HEK293 (cell line): ENCODE measurements around the gene LRBA.

ENCODE experiments used
- BCL6B ChIP-seq: fragments of 450-650 bp; formaldehyde crosslinking; IDR thresholded peaks from 2 replicates; pipeline ENCODE4 v1.5.1; 2017; ENCODE audit warnings: missing biosample characterization, missing genetic modification characterization
- CTCF ChIP-seq: fragments of 450-650 bp; formaldehyde crosslinking; IDR thresholded peaks from 2 replicates; pipeline ENCODE4 v1.5.1; 2016; ENCODE audit warnings: missing biosample characterization, missing genetic modification characterization
- MYNN ChIP-seq: fragments of 450-650 bp; formaldehyde crosslinking; IDR thresholded peaks from 2 replicates; pipeline ENCODE4 v1.5.1; 2016; ENCODE audit warnings: missing biosample characterization, missing genetic modification characterization, borderline replicate concordance
- SP2 ChIP-seq: fragments of 450-650 bp; formaldehyde crosslinking; IDR thresholded peaks from 2 replicates; pipeline ENCODE4 v1.5.1; 2016; ENCODE audit warnings: missing biosample characterization, missing genetic modification characterization
- ZBTB21 ChIP-seq: fragments of 450-650 bp; formaldehyde crosslinking; IDR thresholded peaks from 2 replicates; pipeline ENCODE4 v1.5.1; 2017; ENCODE audit warnings: missing biosample characterization, missing genetic modification characterization
- ZNF18 ChIP-seq: fragments of 450-650 bp; formaldehyde crosslinking; IDR thresholded peaks from 2 replicates; pipeline ENCODE4 v1.5.1; 2016; ENCODE audit warnings: missing biosample characterization, missing genetic modification characterization
- ZNF473 ChIP-seq: fragments of 450-650 bp; formaldehyde crosslinking; IDR thresholded peaks from 2 replicates; pipeline ENCODE4 v1.5.1; 2017; ENCODE audit warnings: missing biosample characterization, missing genetic modification characterization
- ZNF544 ChIP-seq: fragments of 450-650 bp; formaldehyde crosslinking; IDR thresholded peaks from 2 replicates; pipeline ENCODE4 v1.5.0; 2017; ENCODE audit warnings: missing biosample characterization, missing genetic modification characterization

GRCh38 chr4:151031831-151032605, 16.9 kb upstream of the LRBA start:
- no peak for TF ChIP-seq MYNN (tag by site-specific recombination)
- no peak for TF ChIP-seq BCL6B (tag by site-specific recombination)
- no peak for TF ChIP-seq CTCF
- TF ChIP-seq SP2 (tag by site-specific recombination): no peak
- TF ChIP-seq ZBTB21 (tag by site-specific recombination): no peak
- TF ChIP-seq ZNF473 (tag by site-specific recombination): no peak
- no peak for TF ChIP-seq ZNF18 (tag by site-specific recombination)
- TF ChIP-seq ZNF544 (tag by site-specific recombination): no peak
